Dermis microvascular lymphatic vessel endothelial cell (primary cell): ENCODE data around the gene ELF5. TPM values are rescaled to one million over a fixed set of nuclear protein-coding genes. Genes with fewer than 3 reads are reported as not detected.

ENCODE experiments used
- DNase-seq, 2 donors: peaks; one replicate each; pipeline versions ENCODE4 v3.0.0 to v3.0.0-alpha.2; 2010; ENCODE audit warnings: low read depth in 2 of 2
- total RNA-seq: library from RNA; depleted of rRNA; stranded (reverse); fragments of >200 nt; gene quantifications from 2 replicates; pipeline ENCODE4 v1.2.1, GENCODE V29; 2014

ELF5 gene
- not detected in 2 replicates for total RNA-seq

GRCh38 chr11:34513682-34514449 lies at the start of gene ELF5:
Gene ELF5 (minus strand): TSS chr11:34513794. CDS start chr11:34505749, 8,045 bp downstream.
- no peak for DNase-seq

GRCh38 chr11:34562976-34563375 lies 49.4 kb upstream of the ELF5 start:
- DNase-seq = no peak

GRCh38 chr11:34560511-34560910 lies 46.9 kb upstream of the ELF5 start:
- no peak for DNase-seq

- DNase-seq = no peak
Observed at GRCh38 chr11:34558673-34559072, 45.1 kb upstream of the ELF5 start.

- no peak for DNase-seq
Observed at GRCh38 chr11:34558211-34558610, 44.6 kb upstream of the ELF5 start.

- no peak for DNase-seq
Observed at GRCh38 chr11:34552270-34552669, 38.7 kb upstream of the ELF5 start.

- DNase-seq = no peak
Observed at GRCh38 chr11:34549271-34549670, 35.7 kb upstream of the ELF5 start.

GRCh38 chr11:34548278-34548677 lies 34.7 kb upstream of the ELF5 start:
- no peak for DNase-seq

- DNase-seq = no peak
Observed at GRCh38 chr11:34546511-34547209, 33.1 kb upstream of the ELF5 start.

- no peak for DNase-seq
Observed at GRCh38 chr11:34542089-34542488, 28.5 kb upstream of the ELF5 start.

GRCh38 chr11:34540870-34541269 lies 27.3 kb upstream of the ELF5 start:
- no peak for DNase-seq

- no peak for DNase-seq
Observed at GRCh38 chr11:34537636-34538035, 24.0 kb upstream of the ELF5 start.

GRCh38 chr11:34536056-34536455 lies 22.5 kb upstream of the ELF5 start:
- DNase-seq = no peak

- no peak for DNase-seq
Observed at GRCh38 chr11:34534826-34535225, 21.2 kb upstream of the ELF5 start.

- no peak for DNase-seq
Observed at GRCh38 chr11:34531663-34532062, 18.1 kb upstream of the ELF5 start.

- no peak for DNase-seq
Observed at GRCh38 chr11:34530545-34531234, 17.1 kb upstream of the ELF5 start.

- DNase-seq = no peak
Observed at GRCh38 chr11:34529643-34530042, 16.0 kb upstream of the ELF5 start.

- DNase-seq = no peak
Observed at GRCh38 chr11:34528072-34528471, 14.5 kb upstream of the ELF5 start.

- no peak for DNase-seq
Observed at GRCh38 chr11:34525888-34526657, 12.5 kb upstream of the ELF5 start.

GRCh38 chr11:34525098-34525497 lies 11.5 kb upstream of the ELF5 start:
- no peak for DNase-seq

GRCh38 chr11:34524696-34525095 lies 11.1 kb upstream of the ELF5 start:
- DNase-seq = no peak

GRCh38 chr11:34523053-34523452 lies 9.5 kb upstream of the ELF5 start:
- no peak for DNase-seq
